ENCODE data around the gene MFSD6.

- no peak for TF ChIP-seq EZH2 (IDR thresholded peaks at IDR 0.05)
- no peak for TF ChIP-seq CTCF (IDR thresholded peaks at IDR 0.05)
Measured at GRCh38 chr2:190361572-190361971, 46.6 kb upstream of the MFSD6 start.
